GM18873 (cell line): ENCODE measurements around the gene ARHGAP27.

Source experiments
- ATAC-seq: cut with Tn5 transposase; IDR thresholded peaks from one replicate; pipeline ENCODE4 v1.9.1; 2021; ENCODE audit warnings: mild to moderate bottlenecking, moderate library complexity, moderate number of reproducible peaks; ENCODE audit not compliant: unreplicated experiment, low FRiP score

ARHGAP27 gene

DNA sequence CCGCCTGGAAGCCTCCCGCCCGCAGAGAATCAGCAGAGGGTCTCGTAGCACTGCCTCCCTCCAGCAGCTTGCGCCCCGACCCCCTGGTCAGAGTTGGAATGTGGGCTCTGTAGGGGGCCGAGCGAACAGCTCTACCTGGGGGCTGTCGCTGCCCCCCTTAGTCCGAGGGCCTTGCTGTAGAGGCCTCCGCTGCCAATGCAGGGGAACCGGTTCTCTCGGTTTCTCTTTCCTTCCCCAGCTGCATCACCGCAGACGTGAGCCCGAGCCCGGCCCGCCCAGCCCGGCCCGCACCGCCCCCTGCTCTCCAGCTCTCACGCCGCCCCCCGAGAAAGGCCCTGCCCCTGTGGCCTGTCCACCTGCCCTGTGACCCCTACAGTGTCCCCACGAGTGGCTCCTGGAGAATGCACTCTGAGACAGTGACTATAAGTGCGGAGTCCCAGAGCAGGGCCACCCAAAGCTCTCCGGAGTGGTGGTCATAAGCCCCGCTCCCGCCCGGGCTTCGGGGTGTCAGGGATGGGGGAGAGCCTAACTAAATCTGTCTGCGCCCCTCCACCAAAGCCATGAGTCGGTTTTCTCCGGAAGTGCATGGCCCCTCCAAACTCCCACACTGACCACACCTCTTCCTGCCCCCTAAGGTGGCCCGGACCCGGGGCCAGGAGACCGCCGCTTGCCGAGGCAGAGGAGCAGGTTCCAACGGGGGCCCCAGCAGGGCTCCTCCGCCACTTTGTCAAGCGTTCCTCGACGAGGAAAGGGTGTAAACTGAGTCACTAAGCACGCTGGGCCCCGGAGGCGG is 1.7 kb downstream of the ARHGAP27 start:
- no peak for ATAC-seq

DNA sequence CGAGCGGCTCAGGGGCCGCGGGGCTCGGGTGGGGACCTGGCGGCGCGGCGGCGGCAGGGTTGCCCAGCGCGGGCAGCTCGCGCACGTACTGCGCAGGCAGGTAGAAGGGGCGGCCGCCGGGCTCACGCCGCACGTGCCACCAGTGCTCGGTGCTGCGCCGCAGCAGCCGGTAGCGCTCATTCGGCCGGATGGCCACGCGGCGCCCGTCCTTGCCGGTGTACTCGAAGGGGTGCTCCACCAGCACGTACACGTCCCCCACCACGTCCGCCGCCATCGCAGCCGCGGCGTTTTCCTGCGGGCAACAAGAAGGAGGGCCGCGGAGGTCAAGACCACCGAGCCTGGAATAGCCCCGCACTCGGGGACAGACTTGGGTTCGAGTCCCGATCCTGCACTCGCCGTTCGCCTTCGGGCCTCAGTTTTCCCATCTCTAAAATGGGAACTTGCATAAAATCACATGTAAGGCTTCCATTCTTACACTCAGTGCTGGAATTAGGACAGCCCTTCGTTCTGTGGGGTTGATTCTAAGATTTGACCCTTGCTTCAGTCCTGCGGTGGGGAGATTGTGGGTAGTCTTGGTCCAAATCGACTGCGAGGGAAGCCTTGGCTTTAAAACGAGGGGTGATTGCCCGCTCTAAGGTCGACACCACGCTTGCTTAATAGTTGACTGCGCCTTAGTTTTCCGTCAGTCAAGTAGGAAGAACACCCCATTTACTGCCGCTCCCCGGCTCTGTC is 2.5 kb downstream of the ARHGAP27 start:
- ATAC-seq, result no peak

DNA sequence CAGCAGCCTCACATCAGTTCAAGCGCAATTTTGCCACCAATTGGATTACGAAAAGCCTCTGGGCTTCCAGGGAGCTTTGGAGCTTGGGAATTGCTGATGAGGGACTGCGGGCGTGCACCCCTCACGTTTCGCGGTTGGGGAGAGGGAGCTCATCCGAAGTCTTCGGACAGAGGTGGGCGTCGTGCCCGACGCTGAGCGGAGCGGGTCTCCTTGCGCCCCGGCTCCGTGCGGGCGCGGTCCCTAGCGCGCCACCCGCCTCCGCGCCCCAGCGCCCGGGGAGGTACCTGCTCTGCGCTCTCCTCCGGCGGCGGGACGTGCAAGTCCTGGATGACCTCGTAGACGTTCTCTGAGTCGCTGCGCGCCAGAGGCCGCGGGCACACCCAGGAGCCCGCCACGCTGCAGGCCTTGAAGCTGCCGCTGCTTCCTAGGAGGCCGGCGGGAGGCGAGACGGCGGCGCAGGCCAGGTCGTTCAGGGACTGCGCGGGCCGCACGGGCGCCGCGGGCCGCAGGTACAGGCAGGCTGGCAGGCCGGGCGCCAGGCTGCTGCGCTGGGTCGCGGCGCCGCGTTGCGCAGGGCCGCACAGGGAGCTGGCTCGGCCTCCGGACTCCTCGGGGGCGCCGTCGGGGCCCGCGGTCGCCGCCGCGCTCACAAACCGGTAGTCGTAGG is 3.2 kb downstream of the ARHGAP27 start:
- ATAC-seq, result no peak

DNA sequence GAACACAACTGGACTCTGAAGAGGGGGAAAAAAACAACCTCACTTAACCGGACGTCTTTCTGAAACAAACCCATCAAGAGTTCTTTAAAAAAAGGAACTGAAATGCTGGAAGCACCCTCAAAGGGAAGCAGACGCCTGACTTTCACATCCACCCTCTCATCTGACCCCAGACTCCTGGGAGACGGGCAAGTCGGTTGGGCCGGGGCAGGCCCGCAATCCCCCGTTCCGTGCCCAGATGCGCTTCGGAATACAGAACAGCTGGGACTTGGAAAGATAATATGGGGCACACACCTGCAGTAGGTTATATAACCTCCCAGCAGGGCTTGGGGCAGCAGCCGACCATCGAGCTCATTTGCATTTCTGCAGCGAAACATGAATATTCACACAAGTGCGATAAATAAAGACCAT is 3.7 kb downstream of the ARHGAP27 start:
- no peak for ATAC-seq

DNA sequence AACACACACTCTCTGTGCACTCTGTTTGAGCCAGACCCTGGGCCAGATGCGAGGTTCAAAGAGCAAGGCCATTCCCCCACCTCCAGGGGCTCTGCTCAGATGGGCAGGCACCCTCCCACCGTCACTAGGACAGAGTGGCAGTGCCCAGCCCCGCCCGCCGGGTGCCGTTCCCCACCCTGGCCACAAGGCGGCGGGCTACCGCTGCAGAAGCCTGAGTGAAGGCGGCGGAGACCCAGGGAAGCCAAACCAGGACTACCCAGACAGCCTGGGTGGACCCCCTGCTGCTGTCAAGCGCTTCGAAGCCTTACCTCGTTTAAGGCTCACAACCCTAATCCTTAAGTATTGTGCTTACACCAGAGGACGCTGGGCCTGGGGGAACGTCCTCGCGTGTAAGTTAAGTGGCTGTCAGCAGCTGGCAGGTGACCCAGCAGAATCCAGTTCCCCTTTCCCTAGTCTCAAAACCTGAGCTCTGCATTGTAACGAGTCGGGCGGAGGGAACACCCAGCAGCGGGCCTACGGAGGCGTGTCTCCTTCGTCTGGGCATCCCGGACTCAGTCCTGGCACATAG is 4.5 kb downstream of the ARHGAP27 start:
- peak; percentile 49 for ATAC-seq

DNA sequence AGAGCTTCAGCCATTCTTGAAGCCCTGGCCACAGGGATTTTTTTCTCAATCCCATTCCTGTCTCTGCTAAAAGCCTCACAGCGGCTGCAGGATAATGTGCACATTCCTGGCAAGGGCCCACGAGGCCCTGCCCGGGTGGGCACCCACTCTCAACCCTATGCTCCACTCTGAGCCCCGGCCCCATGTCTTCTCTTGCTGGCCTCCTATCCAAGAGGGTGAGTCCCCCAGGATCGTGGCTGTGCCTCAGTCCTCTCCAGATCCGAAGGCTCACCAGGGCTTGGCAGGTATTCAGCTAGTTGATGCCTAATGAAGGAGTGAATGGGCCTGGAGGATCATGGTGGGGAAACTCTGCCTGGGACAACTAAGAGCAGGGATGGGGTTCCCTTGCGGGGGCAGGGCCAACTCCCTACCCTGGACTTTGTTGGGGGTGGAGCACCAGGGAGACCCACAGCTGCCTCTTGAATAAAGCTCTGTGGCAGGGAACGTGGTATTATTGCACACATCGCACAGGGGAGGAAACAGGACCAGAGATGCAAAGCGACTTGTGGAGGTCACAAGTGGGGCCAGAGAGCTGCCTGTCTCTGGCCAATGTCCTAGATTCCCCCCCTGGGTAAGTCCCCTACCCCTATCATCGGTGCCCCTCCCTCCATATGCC is 5.4 kb downstream of the ARHGAP27 start:
- ATAC-seq, result no peak

DNA sequence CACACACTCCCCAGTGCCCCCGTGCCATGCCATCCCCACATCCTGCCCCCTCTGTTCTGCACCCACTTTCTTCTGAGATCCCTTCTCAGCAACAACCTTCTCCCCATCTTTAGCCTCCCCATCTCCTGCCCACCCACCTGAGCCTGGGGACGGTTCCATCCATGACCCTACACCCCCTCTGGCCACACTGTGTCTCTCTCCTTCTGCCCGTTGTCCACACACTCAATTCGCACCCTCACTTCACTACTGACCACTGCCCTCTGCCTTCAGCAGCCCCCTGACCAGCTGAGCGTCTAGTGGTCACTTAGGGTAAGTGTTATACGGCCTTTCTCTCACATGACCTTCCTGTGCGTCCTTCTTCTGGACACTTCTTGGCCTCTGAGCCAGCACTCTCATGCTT is 6.1 kb downstream of the ARHGAP27 start:
- no peak for ATAC-seq

DNA sequence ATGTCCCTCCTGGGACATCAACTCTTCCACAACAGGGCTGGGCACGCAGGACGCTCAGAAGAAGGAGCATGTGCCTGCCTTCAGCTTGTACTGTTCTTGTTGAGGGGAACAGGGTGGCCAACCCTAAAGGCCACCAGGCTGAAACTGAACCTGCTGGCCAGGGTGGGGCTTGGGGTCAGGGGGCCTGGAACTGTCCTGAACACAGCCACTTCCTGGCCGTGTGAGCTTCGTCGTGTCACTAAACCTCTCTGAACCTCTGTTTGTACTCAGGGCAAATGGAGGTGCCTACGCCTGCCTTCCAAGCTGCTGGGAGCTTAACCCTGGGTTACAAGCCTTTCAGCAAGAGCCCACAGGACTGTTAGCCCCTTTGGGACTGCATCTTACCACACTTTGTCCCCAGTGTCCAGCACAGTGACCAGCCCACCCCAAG is 6.7 kb downstream of the ARHGAP27 start:
- no peak for ATAC-seq

DNA sequence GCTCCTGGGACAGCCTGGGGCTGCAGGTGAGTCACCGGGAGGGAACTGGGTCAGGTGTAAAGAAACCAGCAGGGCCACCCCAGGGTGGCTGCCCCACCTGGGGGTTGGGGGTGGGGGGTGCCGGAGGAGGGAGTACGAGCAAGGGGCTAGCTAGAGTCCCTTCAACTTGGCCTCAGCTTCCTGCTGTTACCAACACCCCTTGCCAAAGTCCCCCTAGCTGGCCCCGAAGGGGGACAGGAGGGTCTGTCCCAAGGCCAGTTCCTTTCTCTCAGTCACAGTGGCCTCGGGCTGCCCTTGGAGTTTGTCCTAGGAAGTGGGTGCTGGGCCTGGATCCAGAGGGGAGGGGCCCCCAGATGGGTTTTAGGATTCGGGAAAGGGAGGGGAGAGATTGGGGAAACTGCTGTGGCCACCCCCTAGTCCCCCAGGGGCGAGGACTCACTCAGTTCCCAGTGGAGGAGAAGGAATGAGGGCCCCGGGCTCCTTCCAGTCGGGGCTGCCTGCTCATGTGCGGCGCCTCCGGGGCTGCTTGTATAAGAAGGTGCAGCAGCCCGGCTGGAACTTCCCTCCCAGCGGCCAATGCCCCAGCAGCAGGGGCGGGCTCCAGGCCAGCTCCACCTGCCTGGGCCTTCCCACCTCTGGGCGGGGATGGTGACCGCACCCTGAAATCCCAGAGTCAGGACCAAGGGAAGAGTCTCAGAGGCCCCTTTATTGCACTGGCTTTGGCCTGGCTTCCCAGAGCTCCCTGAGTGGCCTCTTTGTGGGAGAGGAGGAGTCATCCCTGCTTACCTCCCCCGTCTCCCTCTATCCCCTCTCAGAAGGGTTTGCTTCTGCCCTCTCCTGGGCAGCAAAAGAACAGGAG is 7.3 kb downstream of the ARHGAP27 start:
- ATAC-seq, result no peak

DNA sequence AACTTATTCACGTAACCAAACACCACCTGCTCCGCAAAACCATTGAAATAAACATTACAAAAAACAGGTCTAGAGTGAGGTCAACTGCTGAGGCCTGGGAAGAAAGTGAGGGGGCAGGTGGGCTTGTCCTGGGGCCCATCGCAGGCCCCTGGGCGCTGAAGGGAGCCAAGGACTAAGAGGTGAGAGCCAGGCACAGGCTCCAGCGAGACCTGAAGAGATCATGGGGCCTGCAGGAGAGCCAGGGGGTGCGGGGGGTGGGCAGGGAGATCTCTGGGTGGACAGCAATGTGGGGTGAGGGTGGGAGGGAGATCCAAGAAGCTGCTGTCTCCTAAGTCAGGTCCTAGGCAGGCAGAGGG is 7.9 kb downstream of the ARHGAP27 start:
- ATAC-seq, result no peak

DNA sequence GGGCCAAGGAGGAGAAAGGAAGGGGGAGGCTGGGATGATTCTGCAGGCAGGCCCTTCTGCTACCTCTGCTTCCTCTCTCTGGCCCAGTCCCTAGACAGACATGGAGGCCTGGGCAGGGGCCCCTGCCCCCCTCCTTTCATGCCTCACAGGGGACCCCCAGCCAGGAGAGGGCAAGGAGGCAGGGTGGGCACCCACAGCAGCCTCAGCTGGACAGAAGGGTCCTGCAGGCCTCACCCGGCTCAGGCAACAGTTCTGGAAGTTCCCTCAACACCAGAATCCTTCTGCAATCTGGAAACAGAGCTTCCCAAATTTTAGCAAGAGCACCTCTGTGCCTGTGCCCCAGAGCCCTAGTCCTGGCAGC is 8.7 kb downstream of the ARHGAP27 start:
- no peak for ATAC-seq

DNA sequence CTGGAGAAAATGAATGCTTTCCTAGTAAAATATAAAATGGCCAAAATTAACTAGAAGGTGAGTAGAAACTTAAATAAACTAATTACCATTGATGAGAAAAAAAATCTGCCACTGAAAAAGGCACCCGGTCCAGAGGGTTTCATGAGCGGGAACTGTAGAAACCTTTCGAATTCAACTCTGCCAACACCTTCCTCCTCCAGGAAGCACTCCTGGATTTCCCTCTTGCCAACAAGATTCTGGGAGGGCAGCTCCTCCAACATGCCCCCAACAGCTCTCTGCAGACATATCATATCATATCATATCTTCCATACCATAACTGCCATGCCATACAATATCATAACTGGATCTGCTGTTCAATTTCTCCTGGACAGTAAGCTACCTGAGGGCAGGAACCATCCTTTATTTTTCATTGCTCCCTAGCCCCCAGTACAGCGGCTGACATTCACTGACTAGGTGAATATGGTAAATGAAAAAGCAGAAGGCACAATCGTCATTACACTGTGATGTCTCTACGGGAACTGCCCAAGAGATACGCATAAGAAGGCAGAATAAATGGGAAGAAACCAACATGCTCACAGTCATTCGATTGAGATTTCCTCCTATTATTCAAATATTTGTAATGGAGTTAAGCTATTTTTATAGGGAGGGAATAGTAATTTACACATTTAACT is 9.2 kb downstream of the ARHGAP27 start:
- ATAC-seq, result no peak

DNA sequence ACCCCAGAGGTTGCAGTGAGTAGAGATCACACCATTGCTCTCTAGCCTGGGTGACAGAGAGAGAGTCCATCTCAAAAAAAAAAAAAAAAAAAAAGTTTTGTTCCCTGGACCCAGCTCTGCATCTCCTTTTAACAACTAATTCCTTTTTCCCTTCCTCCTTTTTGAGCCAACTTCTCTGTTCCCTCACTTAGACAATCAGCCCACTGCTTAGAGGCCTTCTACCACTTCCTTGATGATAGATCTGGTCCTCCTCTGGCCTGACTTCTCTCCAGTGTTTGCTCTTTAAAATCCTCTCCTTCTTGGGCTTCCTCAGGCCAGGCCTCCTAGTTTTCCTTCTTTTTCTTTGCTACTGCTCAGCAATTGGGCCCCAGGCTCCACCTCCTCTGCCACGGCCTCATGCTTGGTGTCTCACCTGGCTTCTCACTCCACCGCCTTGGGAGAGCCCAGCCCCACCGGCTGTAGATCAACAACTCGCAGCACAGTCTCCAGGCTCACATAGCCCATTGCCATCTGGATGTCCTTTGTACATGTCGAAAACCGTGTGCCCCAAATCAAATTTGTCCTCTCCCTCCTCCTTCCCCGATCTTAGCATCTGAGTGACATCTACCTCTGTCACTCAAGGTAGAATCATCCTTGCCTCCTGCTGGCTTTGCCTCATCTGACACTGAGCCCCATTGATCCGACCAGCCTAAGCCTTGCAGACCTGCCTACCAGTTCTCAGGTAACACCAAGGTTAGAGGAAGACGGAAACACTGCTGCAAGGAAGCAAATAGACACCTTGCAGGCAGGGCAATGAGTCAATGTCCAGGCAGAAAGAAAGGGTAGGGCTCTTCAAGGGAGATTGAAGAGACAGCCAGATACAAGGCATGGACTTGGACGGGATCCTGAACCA is 17.4 kb downstream of the ARHGAP27 start:
- no peak for ATAC-seq

DNA sequence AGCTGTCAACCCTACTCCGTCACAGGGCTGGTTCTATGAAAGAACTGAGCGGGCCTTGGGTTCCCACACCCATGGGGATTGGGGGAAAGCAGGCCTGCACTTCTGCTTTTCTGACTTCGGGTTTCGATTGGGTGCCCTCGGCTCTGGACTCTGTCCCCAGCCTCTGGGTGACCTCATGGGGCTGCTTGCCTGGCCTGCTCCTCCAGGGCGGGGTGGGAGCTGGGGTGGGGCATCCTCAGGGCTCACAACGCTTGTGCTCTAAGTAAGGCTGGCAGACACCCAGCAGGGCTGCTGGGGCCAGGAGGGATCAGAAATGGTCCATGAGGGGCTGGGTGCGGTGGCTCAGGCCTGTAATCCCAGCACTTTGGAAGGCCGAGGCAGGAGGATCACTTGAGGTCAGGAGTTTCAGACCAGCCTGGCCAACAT is 19.2 kb downstream of the ARHGAP27 start:
- no peak for ATAC-seq

DNA sequence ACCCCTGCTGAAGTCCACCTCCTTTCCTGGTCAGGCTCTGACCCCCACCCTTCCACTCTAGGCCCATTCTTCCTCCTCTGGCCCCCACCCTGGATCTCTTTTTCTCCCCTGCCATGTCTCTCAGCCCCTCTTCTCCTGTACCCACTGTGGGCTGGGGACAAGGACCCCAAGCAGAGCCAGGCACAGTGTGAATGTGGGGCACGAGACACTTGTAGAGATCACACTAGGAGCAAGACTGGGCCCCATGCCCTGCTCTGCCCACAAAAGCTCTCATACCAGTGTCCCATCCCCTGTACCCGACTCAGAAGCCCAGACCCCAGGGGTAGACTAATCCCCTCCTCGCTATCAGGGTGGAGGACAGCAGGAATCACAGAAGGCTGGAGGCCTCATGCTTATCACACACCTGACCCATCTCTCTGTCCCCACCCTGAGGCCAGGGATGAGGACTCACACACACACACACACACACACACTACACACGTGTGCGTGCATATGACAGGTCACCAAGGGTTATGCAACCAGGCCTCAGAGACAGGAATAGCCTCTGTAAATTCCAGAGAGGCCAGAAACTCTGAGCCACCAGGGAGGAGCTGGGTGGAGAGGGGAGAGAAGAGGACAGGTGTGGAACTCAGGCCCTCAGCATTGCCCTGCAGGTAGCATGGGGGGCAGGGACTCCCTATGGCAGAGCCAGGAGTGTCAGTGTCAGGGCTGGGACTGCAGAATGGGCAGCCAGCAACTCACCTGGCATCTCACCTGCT is 21.1 kb downstream of the ARHGAP27 start:
- ATAC-seq, result no peak

DNA sequence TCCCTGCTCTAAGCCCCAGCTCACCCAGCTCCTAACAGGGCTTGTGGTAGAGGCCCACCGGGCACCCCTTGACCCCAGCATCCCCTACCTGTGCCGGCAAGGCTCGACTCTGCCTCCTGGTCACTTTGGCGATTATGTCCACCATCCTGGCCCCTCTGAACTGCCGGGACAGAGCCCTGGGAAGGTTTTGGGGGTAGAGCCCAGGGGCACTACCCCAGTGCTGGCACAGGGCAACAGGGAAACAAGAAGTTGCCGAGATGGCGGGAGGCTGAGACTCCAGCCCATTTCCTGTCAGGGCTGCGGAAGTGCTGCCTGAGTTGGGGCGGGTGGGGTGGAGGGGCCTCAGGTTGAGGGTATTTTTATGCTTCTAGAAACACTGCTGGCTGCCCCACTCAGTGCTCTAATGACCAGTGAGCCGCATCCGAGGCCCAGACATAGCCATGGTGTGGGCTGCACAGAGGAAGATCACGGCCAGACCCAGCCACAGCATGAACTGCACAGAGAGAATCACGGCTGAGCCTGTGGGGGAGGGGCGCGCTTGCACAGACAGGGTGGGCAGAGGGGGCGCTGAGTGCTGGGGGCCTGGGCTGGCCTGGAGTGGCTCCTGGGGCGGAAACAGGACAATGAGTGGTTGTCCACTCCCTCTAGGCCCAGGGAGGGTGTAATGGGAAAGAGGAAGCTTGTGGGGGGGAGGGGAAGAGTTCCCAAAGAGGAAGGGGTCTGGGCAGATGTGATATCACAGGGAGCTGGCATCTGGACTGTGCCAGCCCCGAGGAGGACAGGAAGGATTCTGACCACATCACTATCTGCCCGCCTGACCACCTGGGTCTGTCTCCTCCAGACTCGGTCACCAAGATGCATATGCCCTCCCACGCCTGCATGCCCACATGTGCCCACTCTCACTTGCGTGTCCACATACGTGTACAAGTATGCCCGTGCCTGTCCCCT is 22.3 kb downstream of the ARHGAP27 start:
- ATAC-seq, result no peak
